GM12878 (cell line): Measurements from ENCODE around the gene GMDS. TPM values are rescaled to one million over a fixed set of nuclear protein-coding genes. Genes with fewer than 3 reads are reported as not detected.

Experiments used
- ATAC-seq: fragments of 200-7000 bp; cut with Tn5 transposase; 3 replicates; pipeline ENCODE4 v1.9.1; 2020; ENCODE audit warnings: mild to moderate bottlenecking, moderate library complexity
- BruUV-seq: library from RNA; stranded (reverse); fragments of 400-500 nt; replicated peaks from 2 replicates; lab custom pipeline; 2021; lab: Mats Ljungman, UMichigan
- CTCF ChIA-PET: fragments of 300-600 bp; sonication (Branson Sonifier 250); formaldehyde crosslinking; extraction: SDS; loops from one replicate; lab custom pipeline; 2021; ENCODE audit warnings: inconsistent platforms; lab: Yijun Ruan, JAX
- POLR2A ChIA-PET: fragments of 350-600 bp; formaldehyde crosslinking; extraction: SDS; loops from one replicate; lab custom pipeline; 2021; ENCODE audit warnings: inconsistent platforms; lab: Charles Lee
- RAD21 ChIA-PET: fragments of 300-600 bp; sonication (Branson Sonifier 250); formaldehyde crosslinking; loops from one replicate; lab custom pipeline; 2023; ENCODE audit warnings: antibody characterized with exemption; ENCODE audit not compliant: unreplicated experiment; lab: Charles Lee
- SMC1A ChIA-PET: fragments of 300-600 bp; sonication (Branson Sonifier 250); formaldehyde crosslinking; loops from one replicate; lab custom pipeline; 2023; ENCODE audit not compliant: unreplicated experiment, uncharacterized antibody; lab: Charles Lee
- DNase-seq: peaks from one replicate; pipeline ENCODE4 v3.0.0-alpha.2; 2011; ENCODE audit warnings: low read depth, low spot score
- FAIRE-seq: peaks from 3 replicates; lab custom pipeline; 2011; peaks lifted over from hg19 to GRCh38; lab: Jason Lieb, UNC
- H2AFZ ChIP-seq: 2 replicates; pipeline ENCODE4 v1.6.0; 2011; ENCODE audit warnings: low read depth, low read length, control low read depth; ENCODE audit not compliant: control insufficient read depth
- H3K27ac ChIP-seq: 2 replicates; pipeline ENCODE4 v1.5.1; 2011; ENCODE audit warnings: control low read depth; ENCODE audit not compliant: control insufficient read depth, insufficient read depth
- H3K27me3 ChIP-seq, 2 experiments: replicated peaks in 1 of 2; 2 replicates each; pipeline versions ENCODE4 v1.6.0 to v1.6.1; 2011; ENCODE audit warnings: low read length in 1 of 2; ENCODE audit not compliant: control insufficient read depth in 2 of 2, insufficient read depth in 2 of 2
- H3K36me3 ChIP-seq, 2 experiments: 2 replicates each; pipeline ENCODE4 v1.5.1; 2011; ENCODE audit warnings: low read length in 1 of 2; ENCODE audit not compliant: control insufficient read depth in 2 of 2, insufficient read depth in 2 of 2
- H3K4me1 ChIP-seq: 2 replicates; pipeline ENCODE4 v1.6.1; 2011; ENCODE audit warnings: mild to moderate bottlenecking, low read length, moderate library complexity, mixed read lengths; ENCODE audit not compliant: control insufficient read depth, insufficient read depth
- H3K4me2 ChIP-seq: 2 replicates; pipeline ENCODE4 v1.6.0; 2011; ENCODE audit warnings: control low read depth; ENCODE audit not compliant: control insufficient read depth, insufficient read depth
- H3K4me3 ChIP-seq: fragments of 200-600 bp; sonication (generic); 2 replicates; pipeline ENCODE4 v1.5.1; 2016
- H3K79me2 ChIP-seq: 2 replicates; pipeline ENCODE4 v1.6.0; 2011; ENCODE audit warnings: low read length; ENCODE audit not compliant: control insufficient read depth, insufficient read depth
- H3K9ac ChIP-seq: 2 replicates; pipeline ENCODE4 v1.8.0; 2011; ENCODE audit warnings: low read length, control low read depth, mixed read lengths; ENCODE audit not compliant: control insufficient read depth, insufficient read depth
- H3K9me3 ChIP-seq: replicated peaks from 3 replicates; pipeline ENCODE4 v1.5.1; 2011; ENCODE audit warnings: mild to moderate bottlenecking, low read length; ENCODE audit not compliant: control insufficient read depth, insufficient read depth
- H4K20me1 ChIP-seq: 2 replicates; pipeline ENCODE4 v1.6.0; 2011; ENCODE audit not compliant: control insufficient read depth, insufficient read depth
- ETV6 ChIP-seq, 2 experiments: fragments of 450-650 bp in 1 of 2; IDR thresholded peaks in 1 of 2; conservative IDR thresholded peaks in 1 of 2; 2 replicates each; pipeline ENCODE4 v1.6.1; 2014; ENCODE audit warnings: antibody characterized with exemption in 1 of 2, borderline replicate concordance in 1 of 2, low read depth in 1 of 2, mild to moderate bottlenecking in 1 of 2, moderate library complexity in 1 of 2
- JUND ChIP-seq: IDR thresholded peaks from 2 replicates; pipeline ENCODE4 v1.6.1; 2012; ENCODE audit warnings: low read depth, mild to moderate bottlenecking, low read length, improper control_type of control experiment, moderate library complexity
- KDM1A ChIP-seq: fragments of 200-600 bp; sonication (generic); IDR thresholded peaks from 2 replicates; pipeline ENCODE4 v1.6.1; 2016; ENCODE audit warnings: borderline replicate concordance
- POU2F2 ChIP-seq: IDR thresholded peaks from 3 replicates; pipeline ENCODE4 v1.6.1; 2011; ENCODE audit warnings: low read depth, mild to moderate bottlenecking, low read length, borderline replicate concordance
- ZNF384 ChIP-seq: IDR thresholded peaks from 2 replicates; pipeline ENCODE4 v1.6.1; 2012; ENCODE audit warnings: low read depth, mild to moderate bottlenecking, low read length, improper control_type of control experiment, borderline replicate concordance
- WGBS: methylation state at CpG from one replicate; pipeline ENCODE4 v1.1.6; 2016; ENCODE audit warnings: low lambda C conversion rate; ENCODE audit not compliant: insufficient replicate concordance, insufficient coverage; ENCODE audit errors: missing lambda C conversion rate; 5-methylcytosine and 5-hydroxymethylcytosine counted together
- in situ Hi-C: fragments of 300-500 bp; cut with MboI; formaldehyde crosslinking; loops from 9 replicates; pipeline ENCODE4 v1.14.3; 2018; ENCODE audit warnings: mixed read lengths
- intact Hi-C: fragments of 100-400 bp; cut with micrococcal nuclease; formaldehyde crosslinking; loops from one replicate; pipeline ENCODE4 v1.14.2; 2022; ENCODE audit not compliant: unreplicated experiment
- polyA plus RNA-seq, 11 experiments: library from polyadenylated mRNA; depleted of rRNA in 4 of 11; unstranded in 6 of 11; stranded (reverse) in 5 of 11; fragments of >200 nt; fragmentation: Nextera tagmentation in 4 of 11; fragmentation: Illumina TruSeq in 1 of 11; extraction: Ambion mirVana in 4 of 11; extraction: Trizol in 1 of 11; gene quantifications; 1 replicate in 1 of 11; 2 replicates in 10 of 11; pipeline versions ENCODE4 v1.2.1 to v1.2.3, GENCODE V29; 2011 to 2016; ENCODE audit warnings: inconsistent platforms in 2 of 11, missing spikeins in 2 of 11, low read depth in 1 of 11
- total RNA-seq, 4 experiments: library from RNA; depleted of rRNA in 3 of 4; stranded (reverse); fragments of >200 nt in 3 of 4; fragmentation: Illumina TruSeq in 1 of 4; extraction: Trizol in 1 of 4; gene quantifications; 2 replicates each; pipeline versions ENCODE4 v1.2.1 to v1.2.3, GENCODE V29; 2013 to 2021
- TF ChIP-seq, protein P1 (sequence below): IDR thresholded peaks from 2 replicates; pipeline ENCODE4 v1.6.1; 2012; ENCODE audit warnings: low read depth, low read length, improper control_type of control experiment
- TF ChIP-seq, protein P2 (sequence below): fragments of 150-350 bp; IDR thresholded peaks from 2 replicates; pipeline ENCODE4 v1.6.1; 2014; ENCODE audit warnings: mild to moderate bottlenecking, low read depth, low read length
- TF ChIP-seq, protein P3 (sequence below): fragments of 450-650 bp; IDR thresholded peaks from 2 replicates; pipeline ENCODE4 v1.6.1; 2017; ENCODE audit warnings: borderline replicate concordance
- TF ChIP-seq, protein P4 (sequence below): fragments of 450-650 bp; IDR thresholded peaks from 2 replicates; pipeline ENCODE4 v1.6.1; 2017; ENCODE audit warnings: low read depth, mild to moderate bottlenecking, moderate library complexity

The GMDS gene
- total and polyA plus RNA-seq, 10 of the 15 experiments (the other 5 are each of a cell fraction or from before 2014, with no cell fraction given), result 0.61 to 53.8 (median 29.3) TPM

DNA sequence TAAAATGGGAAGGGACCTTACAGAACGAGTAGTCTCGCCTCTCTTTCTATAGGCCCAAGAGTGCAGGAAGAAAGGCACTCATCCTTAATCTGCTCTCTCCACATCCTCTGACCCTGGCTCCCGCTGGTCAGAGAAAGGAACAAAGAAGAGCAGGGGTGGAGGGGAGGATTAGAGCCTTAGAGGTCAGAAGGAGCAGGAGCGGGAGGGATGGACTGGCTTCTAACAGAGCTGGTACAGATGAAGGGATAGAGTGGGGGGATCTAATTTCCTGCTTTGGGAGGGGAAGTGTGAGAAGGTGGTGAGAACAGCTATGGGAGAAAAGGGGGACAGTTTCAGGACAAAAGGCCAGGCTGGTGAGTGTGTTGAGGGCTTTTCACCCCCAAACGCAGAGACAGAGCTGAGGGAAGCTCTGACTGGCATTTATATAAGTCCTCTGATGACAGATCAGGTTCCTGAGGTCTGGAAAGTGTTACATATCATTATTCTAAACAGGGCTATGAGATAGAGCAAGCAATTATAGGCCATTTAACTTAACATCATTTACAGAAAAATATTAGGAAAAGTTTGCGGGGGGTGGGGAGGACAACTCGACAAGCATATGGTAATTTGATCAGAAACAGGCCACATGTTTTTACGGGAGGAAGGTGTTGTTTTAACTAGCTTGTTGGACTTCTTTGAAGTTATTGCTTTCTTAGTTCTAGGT is 524.6 kb downstream of the GMDS start:
- CTCF ChIA-PET, result interaction anchor here (0.6 kb wide), 1 partner anchor 325 kb away, joined by 3 read pairs; no protein-coding TSS in a partner anchor
- FAIRE-seq (no peak), ATAC-seq (no peak), DNase-seq (no peak)
- H3K79me2 ChIP-seq, result no peaks in the 10 kb centered on the region
- SMC1A ChIA-PET, result interaction anchor here (1.3 kb wide), 1 partner anchor 82 kb away, joined by 3 read pairs; no protein-coding TSS in a partner anchor
- no peak overlapping the region for H3K27ac ChIP-seq
- H3K9ac ChIP-seq, result no peak overlapping the region
- no peaks in the 10 kb centered on the region; a peak in 2 of 4 replicates for H3K36me3 ChIP-seq
- H3K4me3 ChIP-seq, result no peak overlapping the region
- H3K27me3 ChIP-seq, result no peaks in the 10 kb centered on the region
- H4K20me1 ChIP-seq, result no peaks in the 10 kb centered on the region
- no TSS peak for BruUV-seq
- POLR2A ChIA-PET, result no interaction called here
- intact Hi-C loops, result no loop called here
- H3K9me3 ChIP-seq, result no peaks in the 10 kb centered on the region
- in situ Hi-C loops, result no loop called here
- 92% methylated on average over 8 of the region's 8 CpGs for WGBS
- no peak for TF ChIP-seq ZNF384
- H3K4me2 ChIP-seq, result no peak overlapping the region
- no peak overlapping the region for H2AFZ ChIP-seq
- RAD21 ChIA-PET, result no interaction called here
- no peaks in the 10 kb centered on the region; the same call in 1 of the 2 replicates for H3K4me1 ChIP-seq

DNA sequence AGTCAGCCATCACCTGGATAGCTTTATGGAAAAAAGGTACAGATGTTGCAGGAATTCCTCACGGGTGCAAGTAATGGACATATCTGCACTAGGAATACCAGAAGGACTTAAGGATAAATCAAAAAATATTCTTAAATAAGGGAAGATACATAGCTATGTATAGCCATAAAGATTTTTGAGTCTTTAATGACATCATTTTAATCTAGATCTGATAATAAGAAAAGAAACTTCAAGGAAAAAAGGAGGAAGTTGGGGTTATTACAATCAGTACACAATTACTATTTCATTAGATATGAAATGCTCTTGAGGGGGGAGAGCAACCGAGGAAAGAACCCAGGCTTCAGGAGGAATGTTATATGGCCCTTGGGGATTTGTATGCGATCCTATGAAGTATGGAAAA is 525.5 kb downstream of the GMDS start:
- FAIRE-seq (no peak), ATAC-seq (no peak), DNase-seq (no peak)
- H3K9ac ChIP-seq, result no peak overlapping the region
- no TSS peak for BruUV-seq
- 95% methylated on average over 3 of the region's 3 CpGs for WGBS
- ChIA-PET SMC1A (no interaction called here), CTCF (interaction anchor here (0.9 kb wide), 1 partner anchor 22 kb away, joined by 3 read pairs; no protein-coding TSS in a partner anchor), POLR2A (no interaction called here), RAD21 (no interaction called here)
- H3K9me3 ChIP-seq, result no peaks in the 10 kb centered on the region
- intact Hi-C loops, result no loop called here
- no peak overlapping the region for H3K27ac ChIP-seq
- H3K27me3 ChIP-seq, result no peaks in the 10 kb centered on the region
- H3K4me3 ChIP-seq, result no peak overlapping the region
- H4K20me1 ChIP-seq, result no peaks in the 10 kb centered on the region
- no peak overlapping the region for H3K4me2 ChIP-seq
- H3K36me3 ChIP-seq, result no peaks in the 10 kb centered on the region; a peak in 2 of 4 replicates
- no peaks in the 10 kb centered on the region; the same call in 1 of the 2 replicates for H3K4me1 ChIP-seq
- no peaks in the 10 kb centered on the region for H3K79me2 ChIP-seq
- in situ Hi-C loops, result no loop called here
- no peak overlapping the region for H2AFZ ChIP-seq
- TF ChIP-seq, protein P1, sequence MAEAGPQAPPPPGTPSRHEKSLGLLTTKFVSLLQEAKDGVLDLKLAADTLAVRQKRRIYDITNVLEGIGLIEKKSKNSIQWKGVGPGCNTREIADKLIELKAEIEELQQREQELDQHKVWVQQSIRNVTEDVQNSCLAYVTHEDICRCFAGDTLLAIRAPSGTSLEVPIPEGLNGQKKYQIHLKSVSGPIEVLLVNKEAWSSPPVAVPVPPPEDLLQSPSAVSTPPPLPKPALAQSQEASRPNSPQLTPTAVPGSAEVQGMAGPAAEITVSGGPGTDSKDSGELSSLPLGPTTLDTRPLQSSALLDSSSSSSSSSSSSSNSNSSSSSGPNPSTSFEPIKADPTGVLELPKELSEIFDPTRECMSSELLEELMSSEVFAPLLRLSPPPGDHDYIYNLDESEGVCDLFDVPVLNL, result no peak
- TF ChIP-seq POU2F2 (no peak), JUND (no peak), ETV6 (conservative IDR thresholded peaks at IDR 0.05 in 1 of 2, IDR thresholded peaks at IDR 0.05 in 1 of 2; ENCODE audit: borderline replicate concordance in 1 of 2, low read depth in 1 of 2) (no peak), KDM1A (no peak)
- TF ChIP-seq, protein P2, sequence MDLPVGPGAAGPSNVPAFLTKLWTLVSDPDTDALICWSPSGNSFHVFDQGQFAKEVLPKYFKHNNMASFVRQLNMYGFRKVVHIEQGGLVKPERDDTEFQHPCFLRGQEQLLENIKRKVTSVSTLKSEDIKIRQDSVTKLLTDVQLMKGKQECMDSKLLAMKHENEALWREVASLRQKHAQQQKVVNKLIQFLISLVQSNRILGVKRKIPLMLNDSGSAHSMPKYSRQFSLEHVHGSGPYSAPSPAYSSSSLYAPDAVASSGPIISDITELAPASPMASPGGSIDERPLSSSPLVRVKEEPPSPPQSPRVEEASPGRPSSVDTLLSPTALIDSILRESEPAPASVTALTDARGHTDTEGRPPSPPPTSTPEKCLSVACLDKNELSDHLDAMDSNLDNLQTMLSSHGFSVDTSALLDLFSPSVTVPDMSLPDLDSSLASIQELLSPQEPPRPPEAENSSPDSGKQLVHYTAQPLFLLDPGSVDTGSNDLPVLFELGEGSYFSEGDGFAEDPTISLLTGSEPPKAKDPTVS, result no peak
- TF ChIP-seq, protein P3, sequence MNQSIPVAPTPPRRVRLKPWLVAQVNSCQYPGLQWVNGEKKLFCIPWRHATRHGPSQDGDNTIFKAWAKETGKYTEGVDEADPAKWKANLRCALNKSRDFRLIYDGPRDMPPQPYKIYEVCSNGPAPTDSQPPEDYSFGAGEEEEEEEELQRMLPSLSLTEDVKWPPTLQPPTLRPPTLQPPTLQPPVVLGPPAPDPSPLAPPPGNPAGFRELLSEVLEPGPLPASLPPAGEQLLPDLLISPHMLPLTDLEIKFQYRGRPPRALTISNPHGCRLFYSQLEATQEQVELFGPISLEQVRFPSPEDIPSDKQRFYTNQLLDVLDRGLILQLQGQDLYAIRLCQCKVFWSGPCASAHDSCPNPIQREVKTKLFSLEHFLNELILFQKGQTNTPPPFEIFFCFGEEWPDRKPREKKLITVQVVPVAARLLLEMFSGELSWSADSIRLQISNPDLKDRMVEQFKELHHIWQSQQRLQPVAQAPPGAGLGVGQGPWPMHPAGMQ, result no peak
- TF ChIP-seq, protein P4, sequence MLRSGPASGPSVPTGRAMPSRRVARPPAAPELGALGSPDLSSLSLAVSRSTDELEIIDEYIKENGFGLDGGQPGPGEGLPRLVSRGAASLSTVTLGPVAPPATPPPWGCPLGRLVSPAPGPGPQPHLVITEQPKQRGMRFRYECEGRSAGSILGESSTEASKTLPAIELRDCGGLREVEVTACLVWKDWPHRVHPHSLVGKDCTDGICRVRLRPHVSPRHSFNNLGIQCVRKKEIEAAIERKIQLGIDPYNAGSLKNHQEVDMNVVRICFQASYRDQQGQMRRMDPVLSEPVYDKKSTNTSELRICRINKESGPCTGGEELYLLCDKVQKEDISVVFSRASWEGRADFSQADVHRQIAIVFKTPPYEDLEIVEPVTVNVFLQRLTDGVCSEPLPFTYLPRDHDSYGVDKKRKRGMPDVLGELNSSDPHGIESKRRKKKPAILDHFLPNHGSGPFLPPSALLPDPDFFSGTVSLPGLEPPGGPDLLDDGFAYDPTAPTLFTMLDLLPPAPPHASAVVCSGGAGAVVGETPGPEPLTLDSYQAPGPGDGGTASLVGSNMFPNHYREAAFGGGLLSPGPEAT, result no peak
